Naive thymus-derived CD4-positive, alpha-beta T cell (primary cell): ENCODE measurements around the gene PCDHB7. TPM values are rescaled to one million over a fixed set of nuclear protein-coding genes. Genes with fewer than 3 reads are reported as not detected.
"Not testable (repeated sequence)": the region's sequence is repeated elsewhere in the genome, so short reads cannot be mapped to it uniquely, and the experiment has no call there.

Source experiments
- ATAC-seq: fragments of 150-1000 bp; cut with Tn5 transposase; 2 replicates; pipeline ENCODE4 v1.10.0; 2021; ENCODE audit warnings: mild to moderate bottlenecking, moderate library complexity
- CTCF ChIA-PET: fragments of 350-600 bp; sonication (Branson Sonifier 250); formaldehyde crosslinking; loops from one replicate; lab custom pipeline; 2021; ENCODE audit warnings: antibody characterized with exemption; lab: Charles Lee
- POLR2A ChIA-PET: fragments of 350-600 bp; sonication (Branson Sonifier 250); formaldehyde crosslinking; loops from one replicate; lab custom pipeline; 2021; ENCODE audit warnings: antibody characterized with exemption, inconsistent platforms; lab: Charles Lee
- DNase-seq, 9 donors: peaks; one replicate each; pipeline versions ENCODE4 v3.0.0 to v3.0.0-alpha.2; 2020 to 2022; ENCODE audit warnings: mixed read lengths in 1 of 9
- H3K27ac ChIP-seq: one replicate; pipeline ENCODE4 v1.7.0; 2013; ENCODE audit warnings: mild to moderate bottlenecking, low read depth, low read length, moderate library complexity
- H3K27me3 ChIP-seq, 2 donors: one replicate each; pipeline ENCODE4 v1.7.0; 2013; ENCODE audit warnings: low read length in 2 of 2, mild to moderate bottlenecking in 2 of 2, moderate library complexity in 2 of 2; ENCODE audit not compliant: control insufficient read depth in 2 of 2, insufficient read depth in 2 of 2
- H3K36me3 ChIP-seq, 3 experiments: 1 replicate in 2 of 3; 2 replicates in 1 of 3; pipeline ENCODE4 v1.7.0; 2013; ENCODE audit warnings: low read length in 3 of 3, mild to moderate bottlenecking in 3 of 3, moderate library complexity in 1 of 3; ENCODE audit not compliant: insufficient read depth in 3 of 3, control insufficient read depth in 2 of 3
- H3K4me1 ChIP-seq, 2 donors: one replicate each; pipeline ENCODE4 v1.7.0; 2013; ENCODE audit warnings: low read length in 2 of 2, mild to moderate bottlenecking in 2 of 2, moderate library complexity in 1 of 2; ENCODE audit not compliant: control insufficient read depth in 2 of 2, insufficient read depth in 2 of 2
- H3K4me3 ChIP-seq: 2 replicates; pipeline ENCODE4 v1.7.0; 2013; ENCODE audit warnings: mild to moderate bottlenecking, low read length
- H3K9me3 ChIP-seq, 3 experiments: 1 replicate in 2 of 3; 2 replicates in 1 of 3; pipeline ENCODE4 v1.7.0; 2013; ENCODE audit warnings: low read length in 3 of 3; ENCODE audit not compliant: control insufficient read depth in 2 of 3
- H3K27ac Mint-ChIP-seq, 9 donors: one replicate each; pipeline ENCODE4 v1.8.0; 2020 to 2022; ENCODE audit warnings: mixed read lengths in 9 of 9, mild to moderate bottlenecking in 8 of 9, moderate library complexity in 5 of 9, inconsistent platforms in 2 of 9
- H3K27me3 Mint-ChIP-seq, 5 donors: one replicate each; pipeline ENCODE4 v1.8.0; 2021 to 2022; ENCODE audit warnings: mixed read lengths in 5 of 5, mild to moderate bottlenecking in 1 of 5
- H3K36me3 Mint-ChIP-seq, 5 donors: one replicate each; pipeline ENCODE4 v1.8.0; 2020 to 2022; ENCODE audit warnings: mixed read lengths in 5 of 5, mild to moderate bottlenecking in 3 of 5, inconsistent platforms in 1 of 5
- H3K4me1 Mint-ChIP-seq, 7 donors: one replicate each; pipeline ENCODE4 v1.8.0; 2020 to 2022; ENCODE audit warnings: mixed read lengths in 7 of 7, mild to moderate bottlenecking in 3 of 7, inconsistent platforms in 1 of 7
- H3K4me3 Mint-ChIP-seq, 10 donors: one replicate each; pipeline ENCODE4 v1.8.0; 2020 to 2022; ENCODE audit warnings: mild to moderate bottlenecking in 10 of 10, mixed read lengths in 10 of 10, moderate library complexity in 6 of 10, inconsistent platforms in 2 of 10
- H3K9me3 Mint-ChIP-seq, 11 donors: one replicate each; pipeline ENCODE4 v1.8.0; 2020 to 2022; ENCODE audit warnings: mixed read lengths in 11 of 11, mild to moderate bottlenecking in 4 of 11, inconsistent platforms in 1 of 11, moderate library complexity in 1 of 11
- intact Hi-C, 2 donors: fragments of 100-400 bp; cut with micrococcal nuclease; formaldehyde crosslinking; loops; one replicate each; pipeline ENCODE4 v1.15.1; 2023
- polyA plus RNA-seq, 2 donors: library from polyadenylated mRNA; unstranded; fragments of 300-500 nt; fragmentation: Illumina TruSeq; gene quantifications; one replicate each; pipeline ENCODE4 v1.2.3, GENCODE V29; 2021
- total RNA-seq, 6 experiments: library from RNA in 5 of 6; stranded (reverse) in 5 of 6; gene quantifications; 1 replicate in 5 of 6; 2 replicates in 1 of 6; pipeline ENCODE4 v1.2.3 and lab custom pipeline; 2021 to 2026

Gene PCDHB7
- total and polyA plus RNA-seq, 7 experiments from 2014 or later = not detected

GRCh38 chr5:141214583-141214982 is 42.1 kb downstream of the PCDHB7 start:
- DNase-seq, H3K27ac Mint-ChIP-seq, POLR2A ChIA-PET, CTCF ChIA-PET, H3K27ac ChIP-seq, H3K27me3 ChIP-seq, H3K4me1 Mint-ChIP-seq, H3K36me3 ChIP-seq, ATAC-seq, H3K4me3 Mint-ChIP-seq, H3K4me1 ChIP-seq, H3K4me3 ChIP-seq, intact Hi-C loops: not testable (repeated sequence)
- peaks cover 0 to 18% (median 0%) of the 10 kb centered on the region in 3 experiments for H3K9me3 ChIP-seq
- Mint-ChIP-seq H3K36me3 (peaks cover 0 to 21% (median 0%) of the 10 kb centered on the region in 5 donors), H3K27me3 (peaks cover 7 to 73% (median 70%) of the 10 kb centered on the region in 5 donors), H3K9me3 (peaks cover 10 to 73% (median 36%) of the 10 kb centered on the region in 11 donors)

GRCh38 chr5:141215504-141215903 is 43.1 kb downstream of the PCDHB7 start:
- H3K4me1 Mint-ChIP-seq, intact Hi-C loops: not testable (repeated sequence)

GRCh38 chr5:141216035-141216434 is 43.6 kb downstream of the PCDHB7 start:
- Mint-ChIP-seq H3K9me3 (peaks cover 11 to 77% (median 33%) of the 10 kb centered on the region in 11 donors), H3K36me3 (peaks cover 0 to 29% (median 0%) of the 10 kb centered on the region in 5 donors), H3K27me3 (peaks cover 2 to 77% (median 74%) of the 10 kb centered on the region in 5 donors)
- peaks cover 0 to 19% (median 0%) of the 10 kb centered on the region in 3 experiments for H3K9me3 ChIP-seq
- H3K4me3 Mint-ChIP-seq, H3K36me3 ChIP-seq, H3K27ac Mint-ChIP-seq, ATAC-seq, intact Hi-C loops, CTCF ChIA-PET, H3K27ac ChIP-seq, H3K27me3 ChIP-seq, H3K4me3 ChIP-seq, POLR2A ChIA-PET, H3K4me1 Mint-ChIP-seq, DNase-seq, H3K4me1 ChIP-seq: not testable (repeated sequence)

More at GRCh38 chr5:141215504-141215903, 43.1 kb downstream of the PCDHB7 start:
- CTCF ChIA-PET, POLR2A ChIA-PET, H3K27ac ChIP-seq, ATAC-seq, H3K4me1 ChIP-seq, H3K4me3 Mint-ChIP-seq, H3K27me3 ChIP-seq, DNase-seq, H3K36me3 ChIP-seq, H3K4me3 ChIP-seq: not testable (repeated sequence)
- H3K9me3 ChIP-seq = peaks cover 0 to 19% (median 0%) of the 10 kb centered on the region in 3 experiments
- H3K9me3 Mint-ChIP-seq = peaks cover 11 to 74% (median 35%) of the 10 kb centered on the region in 11 donors
- peaks cover 2 to 77% (median 74%) of the 10 kb centered on the region in 5 donors for H3K27me3 Mint-ChIP-seq
- peaks cover 0 to 26% (median 0%) of the 10 kb centered on the region in 5 donors for H3K36me3 Mint-ChIP-seq
- peak overlapping the region in 1 of 9 donors; percentile 19 for H3K27ac Mint-ChIP-seq

GRCh38 chr5:141223112-141223783 is 50.8 kb downstream of the PCDHB7 start, which contains the start of gene PCDHB14:
Gene PCDHB14 (plus strand): TSS chr5:141223343. CDS start chr5:141223506, 163 bp downstream.
- Histone ChIP-seq H3K27ac (no peak within 1 kb of the TSS), H3K4me3 (no peak within 1 kb of the TSS), H3K9me3 (peaks cover 0 to 20% (median 4%) of the 10 kb centered on the region in 3 experiments), H3K27me3 (peaks cover 0 to 5% of the 10 kb centered on the region in 2 donors), H3K4me1 (no peaks in the 10 kb centered on the region), H3K36me3 (no peaks in the 10 kb centered on the region)
- intact Hi-C loops = loop anchor here (1.0 kb wide), 2 partner anchors 335 to 341 kb away; no protein-coding TSS in a partner anchor
- Mint-ChIP-seq H3K27ac (no peak within 1 kb of the TSS), H3K27me3 (peaks cover 2 to 83% (median 67%) of the 10 kb centered on the region in 5 donors), H3K9me3 (peaks cover 4 to 90% (median 28%) of the 10 kb centered on the region in 11 donors), H3K36me3 (peaks cover 0 to 31% (median 0%) of the 10 kb centered on the region in 5 donors), H3K4me1 (peaks cover 0 to 9% (median 0%) of the 10 kb centered on the region in 7 donors), H3K4me3 (peak within 1 kb of the TSS in 5 of 10 donors; percentile 37 to 65 (median 52))
- DNase-seq (peak in 1 of 9 donors; percentile 7), ATAC-seq (no peak)
- POLR2A ChIA-PET = interaction anchor here (0.7 kb wide), 1 partner anchor 64 kb away, joined by 5 read pairs; no protein-coding TSS in a partner anchor
- CTCF ChIA-PET = interaction anchor here (0.5 to 1.3 kb wide), 3 partner anchors 23 to 341 kb away, joined by 3 read pairs; no protein-coding TSS in a partner anchor

- ATAC-seq, H3K4me3 ChIP-seq, H3K27me3 ChIP-seq, H3K27ac Mint-ChIP-seq, H3K4me1 ChIP-seq, H3K27ac ChIP-seq, POLR2A ChIA-PET, H3K36me3 ChIP-seq, H3K4me3 Mint-ChIP-seq, H3K4me1 Mint-ChIP-seq, CTCF ChIA-PET, intact Hi-C loops, DNase-seq, H3K9me3 ChIP-seq: not testable (repeated sequence)
- H3K27me3 Mint-ChIP-seq = peaks cover 2 to 76% (median 57%) of the 10 kb centered on the region in 5 donors
- peaks cover 0 to 21% (median 0%) of the 10 kb centered on the region in 5 donors for H3K36me3 Mint-ChIP-seq
- H3K9me3 Mint-ChIP-seq = peaks cover 0 to 80% (median 26%) of the 10 kb centered on the region in 11 donors
Observed at GRCh38 chr5:141224844-141225243, 52.4 kb downstream of the PCDHB7 start.

- DNase-seq, H3K27ac Mint-ChIP-seq, H3K4me3 ChIP-seq, H3K9me3 ChIP-seq, H3K4me3 Mint-ChIP-seq, intact Hi-C loops, ATAC-seq, H3K4me1 Mint-ChIP-seq, H3K27ac ChIP-seq, POLR2A ChIA-PET, CTCF ChIA-PET, H3K4me1 ChIP-seq, H3K36me3 ChIP-seq, H3K27me3 ChIP-seq: not testable (repeated sequence)
- peaks cover 0 to 78% (median 23%) of the 10 kb centered on the region in 11 donors for H3K9me3 Mint-ChIP-seq
- peaks cover 0 to 16% (median 0%) of the 10 kb centered on the region in 5 donors for H3K36me3 Mint-ChIP-seq
- H3K27me3 Mint-ChIP-seq = peaks cover 2 to 71% (median 52%) of the 10 kb centered on the region in 5 donors
Observed at GRCh38 chr5:141225421-141225820, 53.0 kb downstream of the PCDHB7 start.
